ENCODE measurements around the gene SMAD6.
A peak's percentile ranks its signal among the peaks of the same experiment; 100 is the strongest.

Gene SMAD6

GRCh38 chr15:66702035-66702786 is at the start of gene SMAD6:
Gene SMAD6, plus strand, starts transcription at chr15:66702236. Its CDS starts 1,023 bp downstream, at chr15:66703259.
- DNase-seq (ENCODE audit: low read depth in 2 of 2), result peak; percentile 70 to 73

- no peak for DNase-seq (ENCODE audit: low read depth in 2 of 2)
These were observed 49.2 kb upstream of the SMAD6 start for GRCh38 chr15:66652806-66653205.

GRCh38 chr15:66653398-66653797 is 48.6 kb upstream of the SMAD6 start:
- no peak for DNase-seq (ENCODE audit: low read depth in 2 of 2)

- DNase-seq (ENCODE audit: low read depth in 2 of 2), result no peak
These were observed 48.2 kb upstream of the SMAD6 start for GRCh38 chr15:66653852-66654251.

- DNase-seq (ENCODE audit: low read depth in 2 of 2), result no peak
These were observed 47.7 kb upstream of the SMAD6 start for GRCh38 chr15:66654361-66654738.

- DNase-seq (ENCODE audit: low read depth in 2 of 2), result peak in 1 of 2 donors; percentile 8
These were observed 47.2 kb upstream of the SMAD6 start for GRCh38 chr15:66654739-66655375.

- no peak for DNase-seq (ENCODE audit: low read depth in 2 of 2)
These were observed 46.5 kb upstream of the SMAD6 start for GRCh38 chr15:66655511-66655910.

GRCh38 chr15:66655997-66656396 is 46.0 kb upstream of the SMAD6 start:
- no peak for DNase-seq (ENCODE audit: low read depth in 2 of 2)

- DNase-seq (ENCODE audit: low read depth in 2 of 2), result no peak
These were observed 44.6 kb upstream of the SMAD6 start for GRCh38 chr15:66657185-66658020.

- DNase-seq (ENCODE audit: low read depth in 2 of 2), result no peak
These were observed 44.0 kb upstream of the SMAD6 start for GRCh38 chr15:66658044-66658443.

GRCh38 chr15:66658855-66659254 is 43.2 kb upstream of the SMAD6 start:
- no peak for DNase-seq (ENCODE audit: low read depth in 2 of 2)

- DNase-seq (ENCODE audit: low read depth in 2 of 2), result no peak
These were observed 42.7 kb upstream of the SMAD6 start for GRCh38 chr15:66659384-66659783.

GRCh38 chr15:66661432-66662096 is 40.5 kb upstream of the SMAD6 start:
- DNase-seq (ENCODE audit: low read depth in 2 of 2), result no peak

GRCh38 chr15:66662522-66662921 is 39.5 kb upstream of the SMAD6 start:
- no peak for DNase-seq (ENCODE audit: low read depth in 2 of 2)

GRCh38 chr15:66663664-66664063 is 38.4 kb upstream of the SMAD6 start:
- no peak for DNase-seq (ENCODE audit: low read depth in 2 of 2)

GRCh38 chr15:66670175-66670574 is 31.9 kb upstream of the SMAD6 start:
- no peak for DNase-seq (ENCODE audit: low read depth in 2 of 2)

GRCh38 chr15:66670762-66671580 is 31.1 kb upstream of the SMAD6 start:
- DNase-seq (ENCODE audit: low read depth in 2 of 2), result no peak

- no peak for DNase-seq (ENCODE audit: low read depth in 2 of 2)
These were observed 29.2 kb upstream of the SMAD6 start for GRCh38 chr15:66672867-66673266.

GRCh38 chr15:66673410-66674322 is 28.4 kb upstream of the SMAD6 start:
- peak; percentile 30 to 49 for DNase-seq (ENCODE audit: low read depth in 2 of 2)

- DNase-seq (ENCODE audit: low read depth in 2 of 2), result no peak
These were observed 27.3 kb upstream of the SMAD6 start for GRCh38 chr15:66674756-66675155.

All from stimulated activated CD4-positive, alpha-beta T cell treated with anti-CD3 and anti-CD28 coated beads, Interleukin-4, amount 100 ng/mL, for 48 hours (primary cell).